Endothelial cell (in vitro differentiated cells): ENCODE data around the gene TMEM135. TPM values are rescaled to one million over a fixed set of nuclear protein-coding genes. Genes with fewer than 3 reads are reported as not detected.

Experiments used
- DNase-seq: peaks from one replicate; pipeline ENCODE4 v3.0.0; 2021; ENCODE audit warnings: low spot score
- H3K27ac Mint-ChIP-seq: one replicate; pipeline ENCODE4 v1.8.0; 2021; ENCODE audit warnings: mixed read lengths, inconsistent platforms; ENCODE audit not compliant: unreplicated experiment
- H3K27me3 Mint-ChIP-seq: one replicate; pipeline ENCODE4 v1.8.0; 2021; ENCODE audit warnings: mild to moderate bottlenecking, moderate library complexity, mixed read lengths, inconsistent platforms; ENCODE audit not compliant: unreplicated experiment
- H3K36me3 Mint-ChIP-seq: one replicate; pipeline ENCODE4 v1.8.0; 2021; ENCODE audit warnings: mild to moderate bottlenecking, low read depth, mixed read lengths, inconsistent platforms; ENCODE audit not compliant: unreplicated experiment
- H3K4me1 Mint-ChIP-seq: one replicate; pipeline ENCODE4 v1.8.0; 2021; ENCODE audit warnings: mild to moderate bottlenecking, mixed read lengths, inconsistent platforms; ENCODE audit not compliant: unreplicated experiment
- H3K4me3 Mint-ChIP-seq: one replicate; pipeline ENCODE4 v1.8.0; 2021; ENCODE audit warnings: mild to moderate bottlenecking, mixed read lengths, inconsistent platforms; ENCODE audit not compliant: unreplicated experiment
- H3K9me3 Mint-ChIP-seq: one replicate; pipeline ENCODE4 v1.8.0; 2021; ENCODE audit warnings: mixed read lengths, inconsistent platforms; ENCODE audit not compliant: unreplicated experiment
- total RNA-seq: library from RNA; stranded (reverse); fragmentation: NEBNext Ultra II Directional; extraction: Animal tissue kit (Norgen Biotek cat#: 25700); gene quantifications from one replicate; pipeline ENCODE4 v1.2.1, GENCODE V29; 2021; ENCODE audit not compliant: unreplicated experiment
- TF ChIP-seq, protein P1 (sequence below): fragments of 200-600 bp; sonication (generic); IDR thresholded peaks from one replicate; pipeline ENCODE4 v1.5.0; 2021; ENCODE audit warnings: antibody characterized with exemption; ENCODE audit not compliant: unreplicated experiment

TMEM135 gene
- total RNA-seq, 1 donor from 2014 or later: 49.7 TPM

DNA sequence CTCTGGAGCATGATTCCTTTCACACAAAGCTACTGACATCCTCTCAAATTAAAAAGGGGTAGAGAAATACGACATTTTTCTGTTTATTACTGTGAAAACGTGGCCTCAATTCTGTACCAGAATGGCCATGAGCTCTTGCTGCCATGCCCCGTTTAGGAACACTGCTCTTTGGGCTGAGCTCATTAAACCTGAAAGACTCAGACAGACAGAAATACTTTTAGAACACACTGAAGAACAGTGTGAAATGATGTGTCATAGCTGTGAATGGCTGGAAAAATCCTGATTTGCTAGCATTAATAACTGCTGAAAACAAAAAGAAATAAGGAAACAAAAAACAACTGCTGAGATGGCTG lies 32.2 kb upstream of the TMEM135 start:
- Mint-ChIP-seq H3K36me3 (no peaks in the 10 kb centered on the region), H3K4me1 (peaks cover under 1% of the 10 kb centered on the region), H3K27ac (no peak overlapping the region), H3K4me3 (no peak overlapping the region), H3K9me3 (no peaks in the 10 kb centered on the region), H3K27me3 (peaks cover 3% of the 10 kb centered on the region)
- TF ChIP-seq, protein P1, sequence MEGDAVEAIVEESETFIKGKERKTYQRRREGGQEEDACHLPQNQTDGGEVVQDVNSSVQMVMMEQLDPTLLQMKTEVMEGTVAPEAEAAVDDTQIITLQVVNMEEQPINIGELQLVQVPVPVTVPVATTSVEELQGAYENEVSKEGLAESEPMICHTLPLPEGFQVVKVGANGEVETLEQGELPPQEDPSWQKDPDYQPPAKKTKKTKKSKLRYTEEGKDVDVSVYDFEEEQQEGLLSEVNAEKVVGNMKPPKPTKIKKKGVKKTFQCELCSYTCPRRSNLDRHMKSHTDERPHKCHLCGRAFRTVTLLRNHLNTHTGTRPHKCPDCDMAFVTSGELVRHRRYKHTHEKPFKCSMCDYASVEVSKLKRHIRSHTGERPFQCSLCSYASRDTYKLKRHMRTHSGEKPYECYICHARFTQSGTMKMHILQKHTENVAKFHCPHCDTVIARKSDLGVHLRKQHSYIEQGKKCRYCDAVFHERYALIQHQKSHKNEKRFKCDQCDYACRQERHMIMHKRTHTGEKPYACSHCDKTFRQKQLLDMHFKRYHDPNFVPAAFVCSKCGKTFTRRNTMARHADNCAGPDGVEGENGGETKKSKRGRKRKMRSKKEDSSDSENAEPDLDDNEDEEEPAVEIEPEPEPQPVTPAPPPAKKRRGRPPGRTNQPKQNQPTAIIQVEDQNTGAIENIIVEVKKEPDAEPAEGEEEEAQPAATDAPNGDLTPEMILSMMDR: no peak
- DNase-seq: no peak

DNA sequence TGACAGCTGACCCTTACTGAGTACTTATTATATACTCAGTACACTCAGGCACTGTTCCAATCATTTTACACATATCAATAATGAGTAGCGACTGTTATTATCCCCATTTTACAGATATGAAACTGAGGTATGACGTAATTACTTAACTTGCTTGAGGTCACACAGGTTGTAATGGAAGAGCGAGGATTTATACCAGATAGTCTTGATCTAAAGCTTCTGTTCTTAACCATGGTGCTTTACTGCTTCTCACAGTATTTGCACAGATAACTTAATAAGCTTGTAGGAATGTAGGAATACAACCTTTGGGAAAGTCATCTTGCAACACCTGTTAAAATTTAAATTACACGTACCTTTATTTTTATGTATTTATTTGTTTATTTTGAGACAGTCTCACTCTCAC lies 31.7 kb upstream of the TMEM135 start:
- H3K4me3 Mint-ChIP-seq: no peak overlapping the region
- H3K36me3 Mint-ChIP-seq: no peaks in the 10 kb centered on the region
- H3K9me3 Mint-ChIP-seq: no peaks in the 10 kb centered on the region
- H3K27ac Mint-ChIP-seq: no peak overlapping the region
- H3K27me3 Mint-ChIP-seq: peaks cover 3% of the 10 kb centered on the region
- TF ChIP-seq, protein P1: no peak
- H3K4me1 Mint-ChIP-seq: no peaks in the 10 kb centered on the region
- no peak for DNase-seq

DNA sequence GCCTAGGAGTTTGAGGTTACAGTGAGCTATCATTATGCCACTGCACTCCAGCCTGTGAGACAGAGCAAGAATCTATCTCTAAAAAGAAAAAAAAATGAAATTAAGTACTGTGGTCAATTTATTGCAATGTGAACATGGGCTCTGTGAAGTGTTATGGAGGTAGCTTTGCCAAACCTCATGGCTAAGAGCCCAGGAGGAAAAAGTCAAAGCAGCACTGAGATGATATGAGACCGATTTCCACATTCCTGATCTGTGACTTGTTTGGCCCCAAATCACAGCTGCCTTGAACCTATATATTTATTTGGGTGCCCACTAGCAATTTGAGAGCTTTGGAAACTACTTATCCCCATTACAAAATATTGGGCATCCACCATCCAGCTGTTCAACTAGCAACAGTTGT lies 29.8 kb upstream of the TMEM135 start:
- TF ChIP-seq, protein P1: no peak
- H3K36me3 Mint-ChIP-seq: no peaks in the 10 kb centered on the region
- DNase-seq: no peak
- peaks cover 6% of the 10 kb centered on the region for H3K4me1 Mint-ChIP-seq
- peaks cover 3% of the 10 kb centered on the region for H3K27me3 Mint-ChIP-seq
- no peak overlapping the region for H3K4me3 Mint-ChIP-seq
- H3K9me3 Mint-ChIP-seq: no peaks in the 10 kb centered on the region
- no peak overlapping the region for H3K27ac Mint-ChIP-seq

DNA sequence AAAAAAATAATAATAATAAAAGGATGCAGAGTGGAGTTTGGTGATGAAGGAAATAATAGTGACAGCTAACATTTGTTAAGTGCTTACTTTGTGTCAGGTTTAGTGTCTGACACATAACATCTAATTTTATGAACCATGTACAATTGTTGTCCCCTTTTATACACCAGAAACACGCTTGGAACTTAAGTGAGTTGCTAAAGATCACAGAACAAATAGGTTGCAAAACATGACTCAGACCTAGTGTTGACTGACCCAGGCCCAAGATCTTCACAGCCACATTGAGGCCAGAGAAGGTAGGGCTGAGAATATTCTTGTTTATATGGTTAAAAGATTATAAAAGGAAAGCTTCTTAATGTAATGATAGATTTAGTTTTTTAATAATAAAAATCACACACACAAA lies 25.6 kb upstream of the TMEM135 start:
- Mint-ChIP-seq H3K36me3 (no peaks in the 10 kb centered on the region), H3K4me1 (peaks cover 17% of the 10 kb centered on the region), H3K27ac (no peak overlapping the region), H3K4me3 (no peak overlapping the region), H3K9me3 (no peaks in the 10 kb centered on the region), H3K27me3 (no peaks in the 10 kb centered on the region)
- DNase-seq: no peak
- TF ChIP-seq, protein P1: no peak

DNA sequence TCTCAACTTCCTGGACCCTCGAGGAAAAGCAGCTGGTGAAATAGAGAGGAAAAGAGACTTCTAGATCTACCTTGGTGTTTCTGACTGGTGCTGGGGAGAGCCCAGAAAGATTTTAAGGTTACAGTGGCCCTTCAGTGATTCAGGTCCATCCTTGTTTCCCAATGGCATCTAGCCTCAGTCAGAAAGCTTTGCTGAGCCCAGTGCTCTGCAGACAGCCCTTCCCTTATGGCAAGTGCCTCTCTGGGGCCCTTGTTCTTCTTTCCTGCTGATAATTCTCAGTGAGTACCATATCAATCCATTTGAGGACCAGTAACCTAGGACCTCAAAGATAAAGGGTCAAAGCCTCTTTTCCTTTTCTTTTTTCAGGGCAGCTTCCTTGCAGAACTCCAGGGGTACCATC lies 25.1 kb upstream of the TMEM135 start:
- Mint-ChIP-seq H3K4me3 (no peak overlapping the region), H3K4me1 (peaks cover 17% of the 10 kb centered on the region), H3K36me3 (no peaks in the 10 kb centered on the region), H3K27ac (no peak overlapping the region), H3K9me3 (no peaks in the 10 kb centered on the region), H3K27me3 (no peaks in the 10 kb centered on the region)
- DNase-seq: no peak
- TF ChIP-seq, protein P1: no peak
